GM12873 (cell line): ENCODE data around the gene RPGRIP1.

ENCODE experiments used
- CTCF ChIP-seq: IDR thresholded peaks from 2 replicates; pipeline ENCODE4 v1.5.1; 2012; ENCODE audit warnings: low read depth, mild to moderate bottlenecking, moderate library complexity, low read length, control low read depth; ENCODE audit not compliant: insufficient read depth; ENCODE audit errors: missing control alignments

Gene RPGRIP1

GRCh38 chr14:21279783-21280182, at the start of gene RPGRIP1:
TSS of gene RPGRIP1 (plus strand) at chr14:21280083. CDS start at chr14:21287977, 7,894 bp downstream.
- TF ChIP-seq CTCF, result no peak

GRCh38 chr14:21231020-21231652, 48.7 kb upstream of the RPGRIP1 start:
- TF ChIP-seq CTCF, result no peak

- TF ChIP-seq CTCF, result peak; percentile 29
Observed at GRCh38 chr14:21233457-21234076, 46.3 kb upstream of the RPGRIP1 start.

- TF ChIP-seq CTCF, result no peak
Observed at GRCh38 chr14:21234112-21234511, 45.8 kb upstream of the RPGRIP1 start.

GRCh38 chr14:21236948-21237797, 42.7 kb upstream of the RPGRIP1 start:
- TF ChIP-seq CTCF, result no peak

- no peak for TF ChIP-seq CTCF
Observed at GRCh38 chr14:21238823-21239518, 40.9 kb upstream of the RPGRIP1 start.
